Fibroblast of peridontal ligament (primary cell): ENCODE measurements around the gene MXD3.
"Not testable (repeated sequence)": the region's sequence is repeated elsewhere in the genome, so short reads cannot be mapped to it uniquely, and the experiment has no call there.

Experiments
- DNase-seq: peaks from one replicate; pipeline ENCODE4 v3.0.0-alpha.2; 2010; ENCODE audit errors: extremely low read depth

The MXD3 gene

GRCh38 chr5:177265395-177265794, 46.3 kb downstream of the MXD3 start:
- DNase-seq, result no peak

- DNase-seq, result no peak
Measured at GRCh38 chr5:177264178-177264577, 47.5 kb downstream of the MXD3 start.

- DNase-seq, result no peak
Measured at GRCh38 chr5:177261510-177261909, 50.2 kb downstream of the MXD3 start.

- DNase-seq, result no peak
Measured at GRCh38 chr5:177260961-177261360, 50.7 kb downstream of the MXD3 start.

GRCh38 chr5:177258711-177259110, 53.0 kb downstream of the MXD3 start:
- not testable (repeated sequence) for DNase-seq
